ENCODE results near the gene SLC2A13. TPM values are rescaled to one million over a fixed set of nuclear protein-coding genes. Genes with fewer than 3 reads are reported as not detected.

The SLC2A13 gene
- total and polyA plus RNA-seq, 11 donors = 1.9 to 17.6 (median 8.5) TPM

- 85 to 95% (median 90%) methylated on average over 1 of the region's 1 CpG for WGBS, 4 donors
- intact Hi-C loops (cut with DNase I) = loop anchor here in 1 of 10 donors (10.0 kb wide), 1 partner anchor 346 kb away; no protein-coding TSS in a partner anchor
- no peak for TF ChIP-seq POLR2A (IDR thresholded peaks at IDR 0.05)
- no peak for TF ChIP-seq CTCF (IDR thresholded peaks at IDR 0.05)
- Histone ChIP-seq H3K27me3 (peaks cover 0 to 2% (median 0%) of the 10 kb centered on the region in 9 donors), H3K4me3 (no peak overlapping the region), H3K4me1 (peaks cover 0 to 18% (median 7%) of the 10 kb centered on the region in 12 donors), H3K36me3 (no peaks in the 10 kb centered on the region), H3K27ac (no peak overlapping the region), H3K9me3 (no peaks in the 10 kb centered on the region)
- DNase-seq = no peak
- ATAC-seq = no peak
These were observed 4.7 kb upstream of the SLC2A13 start for GRCh38 chr12:40110586-40110985.

GRCh38 chr12:40107803-40108620 is 2.1 kb upstream of the SLC2A13 start:
- no peaks in the 10 kb centered on the region for H3K9me3 ChIP-seq
- TF ChIP-seq CTCF (IDR thresholded peaks at IDR 0.05) = peak in 3 of 12 donors; percentile 20 to 30 (median 25)
- no peak for TF ChIP-seq POLR2A (IDR thresholded peaks at IDR 0.05)
- DNase-seq = peak in 1 of 5 donors; percentile 32
- peak overlapping the region in 4 of 12 donors; percentile 40 to 97 (median 60) for H3K4me3 ChIP-seq
- no peaks in the 10 kb centered on the region for H3K36me3 ChIP-seq
- H3K4me1 ChIP-seq = peaks cover 0 to 38% (median 23%) of the 10 kb centered on the region in 12 donors
- peaks cover 0 to 2% (median 0%) of the 10 kb centered on the region in 9 donors for H3K27me3 ChIP-seq
- 80 to 86% (median 83%) methylated on average over 29 of the region's 29 CpGs for WGBS, 4 donors
- intact Hi-C loops (cut with DNase I) = loop anchor here (1.0 to 10.0 kb wide), 13 partner anchors 51 to 493 kb away; partner anchors contain the start of gene ABCD2 (in 1 of the 10)
- no peak for ATAC-seq
- H3K27ac ChIP-seq = no peak overlapping the region

- 17 to 24% (median 22%) methylated on average over 19 of the region's 19 CpGs for WGBS, 4 donors
- H3K36me3 ChIP-seq = no peaks in the 10 kb centered on the region
- ATAC-seq (peak; percentile 39 to 70 (median 58)), DNase-seq (peak; percentile 86 to 93 (median 88))
- no peak for TF ChIP-seq POLR2A (IDR thresholded peaks at IDR 0.05)
- TF ChIP-seq CTCF (IDR thresholded peaks at IDR 0.05) = peak; percentile 85 to 98 (median 94)
- H3K9me3 ChIP-seq = no peaks in the 10 kb centered on the region
- H3K27ac ChIP-seq = peak overlapping the region in 3 of 12 donors; percentile 47 to 92 (median 89)
- peaks cover 0 to 2% (median 0%) of the 10 kb centered on the region in 9 donors for H3K27me3 ChIP-seq
- intact Hi-C loops (cut with DNase I) = loop anchor here (1.0 to 10.0 kb wide), 13 partner anchors 50 to 492 kb away; partner anchors contain the start of gene ABCD2 (in 1 of the 10)
- H3K4me1 ChIP-seq = peaks cover 0 to 39% (median 25%) of the 10 kb centered on the region in 12 donors
- peak overlapping the region in 11 of 12 donors; percentile 4 to 99 (median 55) for H3K4me3 ChIP-seq
These were observed 1.4 kb upstream of the SLC2A13 start for GRCh38 chr12:40107098-40107802.
